NCI-H748 treated with DMSO at 0.1 percent for 48 hours (cell line): ENCODE data around the gene PLS3.
A peak's percentile ranks its signal among the peaks of the same experiment; 100 is the strongest.
"Not testable (repeated sequence)": the region's sequence is repeated elsewhere in the genome, so short reads cannot be mapped to it uniquely, and the experiment has no call there.

ENCODE experiments used
- DNase-seq: peaks from one replicate; lab custom pipeline; 2025; lab: John Stamatoyannopoulos, UW

The PLS3 gene, protein sequence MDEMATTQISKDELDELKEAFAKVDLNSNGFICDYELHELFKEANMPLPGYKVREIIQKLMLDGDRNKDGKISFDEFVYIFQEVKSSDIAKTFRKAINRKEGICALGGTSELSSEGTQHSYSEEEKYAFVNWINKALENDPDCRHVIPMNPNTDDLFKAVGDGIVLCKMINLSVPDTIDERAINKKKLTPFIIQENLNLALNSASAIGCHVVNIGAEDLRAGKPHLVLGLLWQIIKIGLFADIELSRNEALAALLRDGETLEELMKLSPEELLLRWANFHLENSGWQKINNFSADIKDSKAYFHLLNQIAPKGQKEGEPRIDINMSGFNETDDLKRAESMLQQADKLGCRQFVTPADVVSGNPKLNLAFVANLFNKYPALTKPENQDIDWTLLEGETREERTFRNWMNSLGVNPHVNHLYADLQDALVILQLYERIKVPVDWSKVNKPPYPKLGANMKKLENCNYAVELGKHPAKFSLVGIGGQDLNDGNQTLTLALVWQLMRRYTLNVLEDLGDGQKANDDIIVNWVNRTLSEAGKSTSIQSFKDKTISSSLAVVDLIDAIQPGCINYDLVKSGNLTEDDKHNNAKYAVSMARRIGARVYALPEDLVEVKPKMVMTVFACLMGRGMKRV

DNA sequence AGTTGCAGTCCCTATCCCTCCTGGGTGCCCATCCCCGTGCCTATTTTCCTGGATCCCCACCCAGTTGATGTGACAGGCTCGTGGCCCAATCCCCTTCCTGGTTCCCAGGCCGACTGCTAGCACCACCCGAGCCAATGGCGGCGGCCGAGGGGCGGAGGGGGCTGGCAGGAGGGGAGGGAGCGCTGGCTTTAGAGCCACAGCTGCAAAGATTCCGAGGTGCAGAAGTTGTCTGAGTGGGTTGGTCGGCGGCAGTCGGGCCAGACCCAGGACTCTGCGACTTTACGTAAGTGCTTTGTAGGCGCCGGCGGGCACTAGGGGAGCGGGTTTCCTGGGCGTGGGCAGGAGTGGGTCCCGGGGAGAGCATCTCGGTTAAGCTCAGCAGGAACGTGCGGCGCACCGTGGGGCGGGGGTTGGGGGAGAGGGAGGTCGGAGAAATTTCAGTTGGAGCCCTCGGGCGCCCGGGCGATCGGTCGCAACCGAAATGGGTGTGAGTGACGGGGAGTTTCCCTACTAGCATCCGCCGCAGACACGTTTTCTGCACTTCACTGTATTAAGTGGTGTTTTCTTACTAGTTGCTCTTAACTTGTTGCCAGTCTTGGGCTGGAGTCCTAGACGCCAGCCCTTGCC is at the start of gene PLS3:
PLS3 (plus strand) TSS at position 197 of the 627 bp plus-strand sequence. CDS start 49,077 bp downstream, outside the sequence.
- DNase-seq, result peak; percentile 62

DNA sequence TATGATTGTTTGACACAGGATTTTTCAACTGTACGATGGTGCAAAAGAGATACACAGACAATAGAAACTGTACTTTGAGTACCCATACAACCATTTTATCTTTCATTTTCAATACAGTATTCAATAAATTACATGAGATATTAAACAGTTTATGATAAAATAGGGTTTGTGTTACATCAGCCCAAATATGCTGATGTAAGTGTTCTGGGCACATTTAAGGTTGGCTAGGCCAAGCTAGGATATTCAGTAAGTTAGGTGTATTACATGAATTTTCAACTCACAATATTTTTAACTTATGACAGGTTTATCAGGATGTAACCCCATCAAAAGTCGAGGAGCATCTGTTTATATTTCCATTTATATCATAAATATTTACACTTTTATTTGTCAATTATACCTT is 42.9 kb upstream of the PLS3 start:
- no peak for DNase-seq

DNA sequence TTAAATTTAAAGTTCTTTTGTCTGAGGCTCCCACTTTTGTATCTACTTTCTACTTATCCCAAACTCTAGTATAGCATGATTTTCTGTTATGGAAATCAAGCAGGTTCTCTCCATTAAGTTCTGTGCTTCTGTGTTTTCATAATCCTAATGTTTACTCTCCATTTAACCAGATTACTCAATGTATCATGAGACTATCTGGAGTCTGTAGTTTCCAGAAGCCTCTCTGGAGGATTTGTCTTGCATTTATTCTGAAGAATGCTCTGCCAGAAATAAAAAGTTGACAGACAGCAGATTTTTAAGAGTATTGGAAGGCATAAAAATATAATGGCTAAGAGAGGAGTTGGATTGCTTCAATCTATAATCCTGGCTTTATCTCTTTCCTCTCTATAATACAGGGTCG is 39.2 kb upstream of the PLS3 start:
- DNase-seq, result no peak

DNA sequence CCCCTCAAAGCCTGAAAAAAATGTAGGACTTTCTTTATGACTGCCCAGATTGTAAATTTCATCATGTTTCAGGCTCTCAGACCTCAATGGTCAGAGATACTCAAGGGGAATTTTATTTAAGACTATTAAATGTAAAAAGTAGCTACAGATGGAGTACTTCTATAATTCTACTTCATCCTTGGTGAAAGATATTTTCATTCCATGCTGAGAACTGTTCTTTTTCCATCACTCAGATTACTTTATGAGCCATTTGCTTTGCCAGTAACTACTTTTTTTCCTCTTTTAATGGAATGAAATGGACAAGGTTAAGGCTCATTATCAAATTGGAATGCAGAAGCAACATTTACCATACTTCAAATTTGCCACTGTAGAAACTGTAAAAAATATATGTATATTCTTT is 38.0 kb upstream of the PLS3 start:
- DNase-seq, result no peak

DNA sequence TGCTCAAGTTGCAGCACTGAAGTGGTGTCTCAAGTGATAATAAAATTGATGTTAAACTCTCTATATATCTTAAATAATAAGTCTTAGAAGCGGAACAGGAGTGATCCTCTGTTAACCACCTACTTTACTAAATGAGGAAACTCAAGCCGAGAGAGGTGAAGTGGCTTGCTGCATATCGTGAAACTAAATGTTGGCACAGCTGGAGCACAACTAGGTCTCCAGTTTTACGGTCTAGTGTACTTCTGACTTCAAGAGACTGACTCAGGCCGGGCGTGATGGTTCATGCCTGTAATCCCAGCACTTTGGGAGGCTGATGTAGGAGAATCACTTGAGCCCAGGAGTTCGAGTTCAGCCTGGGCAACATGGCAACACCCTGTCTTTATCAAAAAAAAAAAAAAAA is 35.5 kb upstream of the PLS3 start:
- no peak for DNase-seq

DNA sequence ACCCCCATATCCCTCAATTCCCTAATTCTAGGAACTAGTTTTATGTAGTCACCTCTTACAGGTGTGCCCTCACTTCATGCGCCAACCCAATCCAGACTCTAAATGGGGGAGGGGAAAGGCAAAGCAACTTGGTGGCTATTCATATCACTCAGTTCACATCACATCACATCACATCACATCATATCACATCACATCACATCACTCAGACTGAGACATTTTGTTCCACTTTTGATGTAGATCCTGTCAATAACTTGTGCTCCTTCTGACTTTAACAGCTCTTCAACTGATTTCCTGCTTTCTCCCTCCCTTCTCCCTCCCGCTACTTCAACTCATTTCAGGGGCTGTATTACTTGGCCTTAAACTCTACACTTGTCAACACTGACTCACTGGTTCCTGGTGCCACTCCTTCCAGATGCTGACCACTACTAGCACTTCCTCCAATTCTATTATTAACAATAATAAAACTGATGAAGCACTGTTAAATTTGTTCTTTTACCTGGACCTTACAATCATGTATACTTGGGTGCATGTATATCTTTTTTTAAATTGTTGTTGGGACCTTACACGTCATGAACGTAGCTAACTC is 29.1 kb upstream of the PLS3 start:
- DNase-seq, result no peak

DNA sequence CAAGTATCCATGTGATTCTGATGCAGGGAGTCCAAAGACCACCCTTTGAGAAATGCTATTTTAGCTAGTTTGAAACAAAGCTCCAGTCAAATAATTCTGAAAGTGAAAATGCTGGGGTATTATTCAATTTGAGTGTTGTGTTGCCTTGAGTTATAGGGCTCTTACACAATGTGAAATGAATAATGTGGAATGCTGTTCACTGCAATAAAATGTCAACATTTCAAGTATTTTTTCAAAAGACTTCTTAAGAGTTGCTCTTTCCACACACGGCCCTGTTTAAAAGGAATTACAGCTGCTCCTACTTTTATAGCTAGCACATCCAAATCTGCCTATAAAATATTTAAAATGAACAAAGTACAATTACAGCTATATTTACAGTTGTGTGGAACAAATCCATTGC is 27.5 kb upstream of the PLS3 start:
- DNase-seq, result no peak

DNA sequence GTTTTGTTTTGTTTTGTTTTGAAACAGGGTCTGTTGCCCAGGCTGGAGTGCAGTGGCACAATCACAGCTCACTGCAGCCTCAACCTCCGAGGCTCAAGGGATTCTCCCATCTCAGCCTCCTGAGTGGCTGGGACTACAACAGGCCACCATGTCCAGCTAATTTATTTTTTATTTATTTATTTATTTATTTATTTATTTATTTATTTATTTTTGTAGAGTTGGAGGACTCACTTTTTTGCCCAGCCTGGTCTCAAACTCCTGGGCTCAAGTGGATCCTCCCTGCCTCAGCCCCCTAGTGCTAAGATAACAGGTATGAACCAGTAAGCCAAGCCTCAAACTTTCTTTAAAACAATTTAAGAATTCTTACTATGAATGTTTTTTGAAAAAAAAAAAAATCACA is 26.6 kb upstream of the PLS3 start:
- DNase-seq, result no peak

DNA sequence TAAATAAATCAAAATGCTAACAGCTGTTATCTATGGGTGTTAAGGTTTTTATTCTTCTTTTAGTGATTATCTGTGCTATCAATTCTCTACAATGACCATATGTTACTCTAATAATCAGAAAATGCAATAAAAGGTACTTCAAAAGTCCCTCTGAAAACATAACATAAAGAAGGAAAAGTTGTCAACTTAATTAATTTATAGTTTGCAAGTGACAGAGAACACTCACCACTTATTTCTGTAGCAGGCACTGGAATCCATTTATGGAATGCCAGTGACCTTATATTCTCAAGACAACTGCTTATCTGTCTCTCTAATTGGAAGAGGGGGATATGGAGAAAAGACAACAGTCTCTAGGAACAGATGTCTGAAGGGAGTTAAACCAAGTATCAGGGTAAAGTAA is 25.6 kb upstream of the PLS3 start:
- no peak for DNase-seq

DNA sequence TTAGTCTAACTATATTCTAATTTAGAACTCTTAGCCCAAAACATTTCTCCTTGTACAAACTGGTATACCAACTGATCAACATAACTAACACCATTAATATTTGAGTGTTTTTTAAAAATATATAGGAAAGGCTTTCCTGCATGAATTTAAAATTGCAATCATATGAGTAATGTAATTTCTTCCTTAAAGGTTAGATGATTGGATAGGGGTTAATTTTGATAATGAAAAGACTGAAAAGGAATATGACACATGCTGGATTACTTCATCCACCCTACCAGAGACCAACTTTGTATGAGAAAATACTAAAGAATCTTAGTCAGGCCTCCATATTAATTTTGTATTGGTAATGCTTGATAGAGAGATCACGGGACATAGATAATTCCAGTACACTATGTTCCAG is 25.1 kb upstream of the PLS3 start:
- DNase-seq, result no peak

DNA sequence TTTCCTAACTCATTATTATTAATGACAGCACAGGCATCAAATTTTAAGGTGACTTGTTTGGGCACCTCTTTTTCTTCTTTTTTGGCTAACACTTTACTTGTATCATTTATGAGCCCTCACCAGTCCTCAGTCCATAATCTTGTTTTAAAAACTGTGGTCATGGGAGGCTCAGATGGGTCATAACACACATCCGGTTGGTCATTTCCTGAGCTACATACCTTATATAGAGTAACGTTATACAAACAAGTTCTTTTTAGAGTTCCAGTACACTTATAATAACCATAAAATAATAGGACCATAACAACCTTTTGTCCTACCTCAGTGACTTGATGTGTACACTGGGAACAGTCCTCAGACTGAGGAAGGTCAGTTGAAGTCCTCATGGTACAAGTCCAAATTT is 21.1 kb upstream of the PLS3 start:
- no peak for DNase-seq

DNA sequence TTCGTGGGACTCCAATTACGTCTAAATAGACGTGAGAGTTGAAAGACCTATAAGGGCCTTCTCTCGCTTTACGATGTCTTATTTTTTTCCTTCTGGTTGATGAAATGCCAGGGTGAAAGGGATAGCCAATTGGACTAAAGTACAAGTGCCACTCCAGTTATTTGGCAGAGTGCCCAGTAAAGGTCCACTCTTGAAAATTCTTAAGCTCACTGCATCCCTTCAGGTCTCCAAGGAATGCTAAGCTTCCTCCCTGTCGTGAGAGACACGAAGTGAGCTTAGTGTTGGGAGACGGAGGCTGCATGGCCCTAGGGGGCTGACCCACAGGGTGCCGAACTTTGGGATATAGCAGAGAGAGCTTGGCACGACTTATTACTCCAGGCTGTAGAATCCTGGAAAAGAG is 19.9 kb upstream of the PLS3 start:
- DNase-seq, result not testable (repeated sequence)

DNA sequence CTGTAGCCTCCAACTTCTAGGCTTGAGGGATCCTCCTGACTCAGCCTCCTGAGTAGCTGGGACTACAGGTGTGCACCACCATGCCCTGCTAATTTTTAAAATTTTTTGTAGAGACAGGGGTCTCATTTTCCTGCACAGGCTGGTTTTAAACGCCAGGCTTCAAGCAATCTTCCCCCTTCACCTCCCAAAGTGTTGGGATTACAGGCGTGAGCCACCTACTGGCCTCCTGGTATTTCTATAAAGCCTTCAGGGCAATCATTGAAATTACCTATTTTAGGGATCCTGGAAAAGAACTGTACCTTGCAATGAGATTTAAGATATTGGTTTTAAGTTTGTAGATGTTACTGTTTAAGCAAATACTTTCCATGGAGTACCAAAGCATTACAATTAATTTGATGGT is 13.5 kb upstream of the PLS3 start:
- DNase-seq, result no peak

DNA sequence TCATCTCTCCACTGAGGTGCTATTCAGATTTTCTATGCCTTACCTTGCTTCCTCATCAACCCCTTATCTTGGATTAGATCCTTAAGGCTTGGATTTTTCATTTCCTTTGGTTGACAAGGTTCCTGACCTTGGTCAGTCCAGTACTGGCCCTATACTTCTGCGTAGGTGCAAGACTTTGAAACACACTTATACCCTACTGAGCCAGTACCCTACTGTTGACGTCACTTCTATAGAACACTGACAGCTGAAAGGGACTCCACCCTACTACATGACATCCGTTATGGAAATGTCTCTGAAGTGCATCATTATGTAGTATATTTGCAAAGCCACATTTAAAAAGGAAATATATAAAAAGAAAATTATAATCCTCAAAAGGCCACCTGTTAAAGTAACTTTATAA is 12.0 kb upstream of the PLS3 start:
- DNase-seq, result no peak

DNA sequence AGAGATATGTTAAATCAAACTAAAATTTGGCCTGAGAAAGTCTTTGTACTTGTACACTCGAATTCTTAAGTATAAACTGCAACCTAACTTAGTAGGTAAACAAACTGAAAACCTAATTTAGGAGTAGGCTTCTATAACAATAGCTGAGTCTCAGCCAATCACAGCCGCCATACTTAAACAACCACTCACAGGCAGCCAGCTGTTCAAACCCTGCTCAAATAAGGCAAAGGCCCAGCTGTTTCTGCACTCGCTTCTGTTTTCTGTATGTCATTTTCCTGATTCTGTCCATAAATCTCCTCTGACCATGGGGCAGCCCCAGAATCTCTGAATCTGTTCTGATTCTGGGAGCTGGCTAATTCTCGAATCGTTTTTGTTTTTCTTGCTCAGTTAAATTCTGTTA is 7.8 kb upstream of the PLS3 start:
- DNase-seq, result no peak

DNA sequence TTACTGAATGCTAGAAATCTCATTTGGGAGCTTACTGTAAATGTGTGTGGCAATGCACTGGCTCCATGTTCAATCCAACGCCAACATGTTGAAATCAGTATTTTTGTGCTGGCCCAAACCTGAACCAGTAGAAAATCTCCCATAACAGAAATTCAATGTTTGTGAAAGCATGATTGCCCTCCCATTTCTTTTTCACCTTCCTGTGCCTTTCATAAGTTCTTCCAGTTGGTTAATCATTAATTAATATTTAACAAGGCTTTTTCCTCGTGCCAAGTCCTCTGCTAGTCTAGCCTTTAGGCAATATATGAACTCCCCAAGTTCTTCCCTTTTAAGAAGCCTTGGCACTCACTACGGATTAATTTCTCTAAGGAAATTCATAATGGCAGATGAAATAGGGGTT is 1.3 kb upstream of the PLS3 start:
- DNase-seq, result no peak

DNA sequence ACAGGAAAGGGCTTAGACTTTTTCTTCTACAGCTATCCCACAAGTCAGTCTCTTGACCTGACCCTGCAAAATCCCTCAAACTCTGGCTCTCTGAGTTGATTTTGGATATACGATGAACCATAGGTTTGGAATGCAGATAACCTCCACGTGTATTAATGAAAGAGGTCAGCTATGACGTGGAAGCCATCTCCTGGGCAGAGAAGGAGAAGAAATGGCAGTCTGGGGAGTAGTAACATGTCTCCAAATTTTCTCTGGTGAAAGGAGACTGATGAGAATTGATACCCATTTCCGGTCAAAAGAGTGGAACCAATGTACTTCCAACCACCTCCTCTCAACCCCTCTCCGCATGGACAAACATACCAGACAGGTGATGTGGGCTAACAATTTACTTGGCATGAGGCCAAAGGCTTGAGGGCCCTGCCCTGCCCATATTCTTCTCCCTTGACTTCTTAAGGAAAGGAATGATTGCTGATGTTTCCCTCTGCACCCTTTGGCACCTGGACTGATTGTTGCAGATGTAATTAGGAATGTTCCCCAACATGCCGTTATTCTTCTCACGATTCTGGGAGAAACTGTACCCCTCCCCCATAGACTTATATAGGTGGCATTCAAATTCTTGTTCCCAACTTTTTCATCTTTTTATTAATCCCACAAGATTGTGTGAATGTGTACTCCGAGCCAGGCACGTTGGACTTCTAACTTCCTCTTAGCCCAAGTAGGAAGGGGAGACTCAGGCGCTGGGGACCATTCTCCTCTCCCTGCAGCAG is 580 bp upstream of the PLS3 start:
- peak; percentile 49 for DNase-seq

DNA sequence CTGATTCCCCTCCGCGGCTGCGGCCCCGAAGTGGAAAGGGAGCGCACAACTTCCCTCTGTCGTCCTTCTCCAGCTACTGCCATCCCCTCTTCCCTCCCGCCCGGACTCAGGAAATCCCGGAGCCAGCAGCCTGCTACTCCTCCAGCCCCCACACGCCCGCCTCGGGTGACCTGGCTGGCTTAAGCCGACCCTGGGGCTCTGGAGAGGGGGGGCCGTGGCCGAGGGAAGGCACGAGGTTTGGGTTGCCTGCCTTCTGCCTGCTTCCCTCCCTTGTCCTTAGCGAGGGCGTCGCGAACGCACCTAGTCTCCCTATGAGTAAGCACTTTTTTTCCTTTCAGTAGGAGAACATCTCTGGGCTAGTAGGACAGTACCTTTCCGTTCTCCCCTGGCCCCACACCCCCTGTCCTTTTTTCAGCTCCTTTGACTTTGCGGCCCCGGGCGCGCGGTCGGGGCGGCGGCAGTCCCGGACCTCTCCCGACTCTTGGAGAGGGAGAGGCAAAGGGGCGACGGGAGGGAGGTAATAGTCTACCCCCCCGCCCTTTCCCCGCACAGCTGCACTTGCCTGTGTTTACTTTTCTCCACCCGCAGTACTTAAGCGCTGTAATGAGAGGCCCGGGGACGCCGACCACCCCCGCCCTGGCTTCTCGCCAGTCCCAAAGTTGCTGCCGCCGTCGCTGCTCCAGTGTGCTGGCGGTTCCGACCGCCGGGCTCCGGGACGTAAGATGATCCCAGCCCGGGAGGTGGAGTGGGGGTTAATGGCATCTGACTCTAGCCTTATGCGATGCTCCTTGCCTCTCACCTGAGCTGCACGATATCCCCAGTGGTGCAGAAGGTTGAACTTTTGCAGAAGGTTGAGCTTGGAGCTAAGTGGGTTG is 868 bp downstream of the PLS3 start:
- peak; percentile 49 for DNase-seq

DNA sequence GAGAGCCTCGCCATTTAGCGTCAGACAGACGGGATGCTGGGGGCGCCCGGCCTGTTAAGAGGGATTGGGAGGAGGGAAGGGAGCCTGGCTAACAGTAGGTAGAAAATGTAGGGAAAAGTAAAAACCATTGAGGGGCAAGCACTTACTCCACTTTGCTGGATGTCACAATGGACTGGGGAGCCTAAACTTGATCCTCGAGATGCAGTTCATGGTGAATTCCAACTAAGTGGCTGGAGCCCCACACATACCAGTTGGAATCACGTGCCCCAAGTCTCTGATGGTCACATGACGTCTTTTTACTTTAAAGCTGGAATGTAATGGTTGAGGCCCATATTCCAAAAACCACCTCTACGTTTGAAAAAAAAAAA is 1.5 kb downstream of the PLS3 start:
- DNase-seq, result no peak

DNA sequence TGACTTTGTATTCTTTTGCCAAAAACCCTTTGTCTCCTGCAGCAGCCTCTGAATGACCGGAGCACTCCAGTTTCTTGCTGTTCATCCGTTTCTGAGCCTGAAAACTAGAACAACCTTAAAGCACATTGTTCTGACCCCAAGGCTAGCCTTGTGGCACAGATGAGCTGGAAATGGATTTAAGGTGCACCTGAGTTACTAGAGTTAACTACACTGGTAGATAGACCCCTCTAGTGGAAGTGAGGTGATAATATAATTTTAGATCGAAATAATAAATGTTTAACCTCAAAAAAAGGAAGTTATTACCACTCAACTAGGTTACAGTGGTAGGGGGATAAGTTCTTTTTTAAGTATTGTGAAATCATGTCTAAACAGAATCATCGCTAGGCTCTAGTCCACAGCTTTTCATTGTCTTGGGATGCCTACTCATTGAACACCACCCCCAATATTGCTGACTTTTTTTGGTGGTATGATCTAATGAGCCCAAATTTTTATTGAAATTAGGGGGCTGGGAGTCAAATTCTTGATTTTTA is 2.7 kb downstream of the PLS3 start:
- DNase-seq, result no peak

DNA sequence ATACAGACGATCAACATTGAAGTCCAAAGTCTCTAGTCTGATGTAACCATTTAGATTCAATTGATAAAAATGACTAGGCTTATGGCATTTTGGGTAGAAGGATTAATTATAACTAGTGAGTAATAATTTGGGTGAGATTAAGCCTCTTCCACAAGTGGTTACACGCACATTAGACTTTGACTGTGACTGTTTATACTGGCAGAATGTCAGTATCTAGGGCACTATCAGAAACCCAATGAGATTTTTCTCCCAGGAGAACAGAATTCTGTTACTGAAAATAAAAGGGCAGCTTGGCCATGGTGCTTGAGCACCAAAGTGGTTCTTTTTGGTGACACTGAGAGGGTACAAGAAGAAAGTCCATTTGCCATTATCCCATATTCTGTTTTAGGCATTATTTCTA is 3.3 kb downstream of the PLS3 start:
- DNase-seq, result no peak
